ENCODE data around the gene SUPT4H1.
A peak's percentile ranks its signal among the peaks of the same experiment; 100 is the strongest.

DNA sequence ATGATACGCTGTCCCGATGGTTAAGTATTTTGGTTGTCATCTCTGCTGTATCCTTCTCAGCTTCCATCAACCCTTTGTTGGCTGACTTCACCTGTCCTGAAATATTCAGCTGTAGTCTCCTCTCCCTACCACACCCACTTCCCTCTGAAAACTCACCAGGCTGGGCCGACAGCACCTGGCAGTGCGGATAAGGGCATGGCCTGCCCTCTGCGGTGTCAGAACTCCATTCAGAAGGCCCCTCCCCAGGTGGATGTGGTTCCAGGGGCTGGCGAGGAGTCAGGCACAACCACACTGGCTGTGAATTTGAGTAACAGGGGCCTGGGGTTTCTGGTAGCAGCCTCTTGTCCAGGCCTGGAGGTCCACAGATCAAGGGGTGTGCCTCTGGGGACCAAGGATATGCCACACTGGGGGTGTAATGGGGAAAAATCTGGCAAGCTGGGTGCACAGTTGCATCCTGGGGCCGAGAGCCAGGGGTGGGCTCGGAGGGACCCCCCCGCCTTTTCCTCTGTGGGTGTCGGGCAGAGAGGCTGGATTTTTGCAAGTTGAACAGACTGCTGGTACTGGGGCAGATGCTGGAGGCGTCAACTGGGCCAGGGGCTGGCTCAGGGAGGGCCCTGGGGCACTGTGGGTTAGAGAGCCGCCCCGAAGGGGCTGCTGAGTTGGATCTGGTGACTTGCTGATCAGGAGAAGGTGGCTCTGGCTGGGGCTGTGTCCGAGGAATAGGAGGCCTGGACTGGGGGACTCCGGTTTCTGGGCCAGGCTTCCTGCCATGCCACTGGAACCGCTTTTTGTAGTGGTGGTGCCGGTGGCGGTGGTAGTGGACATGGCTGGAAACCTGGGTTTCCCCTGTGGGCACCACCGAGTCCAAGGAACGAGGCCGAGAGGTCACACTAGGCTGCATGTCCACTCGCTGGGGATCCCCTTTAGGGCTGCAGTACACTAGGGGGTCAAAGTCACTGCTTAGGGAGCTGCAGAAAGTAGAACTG, 5.6 kb upstream of the SUPT4H1 start:
- no peak for TF ChIP-seq POLR2A (IDR thresholded peaks at IDR 0.05)
- TF ChIP-seq, protein P1, sequence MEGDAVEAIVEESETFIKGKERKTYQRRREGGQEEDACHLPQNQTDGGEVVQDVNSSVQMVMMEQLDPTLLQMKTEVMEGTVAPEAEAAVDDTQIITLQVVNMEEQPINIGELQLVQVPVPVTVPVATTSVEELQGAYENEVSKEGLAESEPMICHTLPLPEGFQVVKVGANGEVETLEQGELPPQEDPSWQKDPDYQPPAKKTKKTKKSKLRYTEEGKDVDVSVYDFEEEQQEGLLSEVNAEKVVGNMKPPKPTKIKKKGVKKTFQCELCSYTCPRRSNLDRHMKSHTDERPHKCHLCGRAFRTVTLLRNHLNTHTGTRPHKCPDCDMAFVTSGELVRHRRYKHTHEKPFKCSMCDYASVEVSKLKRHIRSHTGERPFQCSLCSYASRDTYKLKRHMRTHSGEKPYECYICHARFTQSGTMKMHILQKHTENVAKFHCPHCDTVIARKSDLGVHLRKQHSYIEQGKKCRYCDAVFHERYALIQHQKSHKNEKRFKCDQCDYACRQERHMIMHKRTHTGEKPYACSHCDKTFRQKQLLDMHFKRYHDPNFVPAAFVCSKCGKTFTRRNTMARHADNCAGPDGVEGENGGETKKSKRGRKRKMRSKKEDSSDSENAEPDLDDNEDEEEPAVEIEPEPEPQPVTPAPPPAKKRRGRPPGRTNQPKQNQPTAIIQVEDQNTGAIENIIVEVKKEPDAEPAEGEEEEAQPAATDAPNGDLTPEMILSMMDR (IDR thresholded peaks at IDR 0.05 in 8 of 11, conservative IDR thresholded peaks at IDR 0.05 in 3 of 11): no peak
- TF ChIP-seq POLR2AphosphoS5 (IDR thresholded peaks at IDR 0.05): peak in 1 of 3 donors; percentile 15

All from spleen (tissue), 7 donors.